Thyroid gland (tissue), 4 donors: ENCODE data around the gene MGLL.

Experiments
- CTCF ChIP-seq, 6 experiments: fragments of 200-600 bp in 3 of 6; fragments of 450-650 bp in 3 of 6; sonication (generic) in 3 of 6; IDR thresholded peaks; one replicate each; pipeline ENCODE4 v1.5.1; 2016 to 2019; ENCODE audit warnings: antibody characterized with exemption in 6 of 6, mild to moderate bottlenecking in 2 of 6, inconsistent platforms in 1 of 6, moderate library complexity in 1 of 6
- POLR2A ChIP-seq, 2 donors: fragments of 450-650 bp; IDR thresholded peaks; one replicate each; pipeline ENCODE4 v1.6.1; 2017; ENCODE audit warnings: antibody characterized with exemption in 2 of 2, mild to moderate bottlenecking in 2 of 2, moderate library complexity in 1 of 2

GRCh38 chr3:127764301-127764700 lies 58.0 kb downstream of the MGLL start:
- TF ChIP-seq CTCF (IDR thresholded peaks at IDR 0.05) (no peak), POLR2A (IDR thresholded peaks at IDR 0.05) (no peak)
